Amygdala (tissue), 56 donors: ENCODE measurements around the gene SMAD6.
A peak's percentile ranks its signal among the peaks of the same experiment; 100 is the strongest.
"Not testable (repeated sequence)": the region's sequence is repeated elsewhere in the genome, so short reads cannot be mapped to it uniquely, and the experiment has no call there.

Experiments
- DNase-seq, 56 donors: peaks; one replicate each; lab custom pipeline; 2025; lab: John Stamatoyannopoulos, UW

The SMAD6 gene

GRCh38 chr15:66753687-66754377, 51.8 kb downstream of the SMAD6 start:
- no peak for DNase-seq

GRCh38 chr15:66754789-66755188, 52.8 kb downstream of the SMAD6 start:
- DNase-seq = no peak

- DNase-seq = no peak
These were observed 53.4 kb downstream of the SMAD6 start for GRCh38 chr15:66755298-66756068.

GRCh38 chr15:66756295-66756694, 54.3 kb downstream of the SMAD6 start:
- no peak for DNase-seq

GRCh38 chr15:66757030-66757429, 55.0 kb downstream of the SMAD6 start:
- DNase-seq = no peak

GRCh38 chr15:66757521-66757920, 55.5 kb downstream of the SMAD6 start:
- DNase-seq = no peak

- DNase-seq = not testable (repeated sequence)
These were observed 56.2 kb downstream of the SMAD6 start for GRCh38 chr15:66758217-66758616.

- no peak for DNase-seq
These were observed 56.8 kb downstream of the SMAD6 start for GRCh38 chr15:66758844-66759243.

- no peak for DNase-seq
These were observed 58.3 kb downstream of the SMAD6 start for GRCh38 chr15:66760097-66760967.

GRCh38 chr15:66760968-66761725, 59.1 kb downstream of the SMAD6 start:
- no peak for DNase-seq

- DNase-seq = no peak
These were observed 59.9 kb downstream of the SMAD6 start for GRCh38 chr15:66761726-66762595.

GRCh38 chr15:66763186-66764071, 61.4 kb downstream of the SMAD6 start:
- peak in 31 of 56 donors; percentile 3 to 65 (median 27) for DNase-seq

GRCh38 chr15:66764072-66764786, 62.2 kb downstream of the SMAD6 start:
- DNase-seq = no peak

GRCh38 chr15:66765478-66766281, 63.6 kb downstream of the SMAD6 start:
- no peak for DNase-seq

- DNase-seq = no peak
These were observed 64.5 kb downstream of the SMAD6 start for GRCh38 chr15:66766282-66767230.

GRCh38 chr15:66767240-66767659, 65.2 kb downstream of the SMAD6 start:
- DNase-seq = peak in 7 of 56 donors; percentile 5 to 33 (median 21)
